ENCODE results near the gene RHOH.

DNA sequence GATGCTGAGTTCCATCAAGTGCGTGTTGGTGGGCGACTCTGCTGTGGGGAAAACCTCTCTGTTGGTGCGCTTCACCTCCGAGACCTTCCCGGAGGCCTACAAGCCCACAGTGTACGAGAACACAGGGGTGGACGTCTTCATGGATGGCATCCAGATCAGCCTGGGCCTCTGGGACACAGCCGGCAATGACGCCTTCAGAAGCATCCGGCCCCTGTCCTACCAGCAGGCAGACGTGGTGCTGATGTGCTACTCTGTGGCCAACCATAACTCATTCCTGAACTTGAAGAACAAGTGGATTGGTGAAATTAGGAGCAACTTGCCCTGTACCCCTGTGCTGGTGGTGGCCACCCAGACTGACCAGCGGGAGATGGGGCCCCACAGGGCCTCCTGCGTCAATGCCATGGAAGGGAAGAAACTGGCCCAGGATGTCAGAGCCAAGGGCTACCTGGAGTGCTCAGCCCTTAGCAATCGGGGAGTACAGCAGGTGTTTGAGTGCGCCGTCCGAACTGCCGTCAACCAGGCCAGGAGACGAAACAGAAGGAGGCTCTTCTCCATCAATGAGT, 46.6 kb downstream of the RHOH start:
- TF ChIP-seq, protein P1, sequence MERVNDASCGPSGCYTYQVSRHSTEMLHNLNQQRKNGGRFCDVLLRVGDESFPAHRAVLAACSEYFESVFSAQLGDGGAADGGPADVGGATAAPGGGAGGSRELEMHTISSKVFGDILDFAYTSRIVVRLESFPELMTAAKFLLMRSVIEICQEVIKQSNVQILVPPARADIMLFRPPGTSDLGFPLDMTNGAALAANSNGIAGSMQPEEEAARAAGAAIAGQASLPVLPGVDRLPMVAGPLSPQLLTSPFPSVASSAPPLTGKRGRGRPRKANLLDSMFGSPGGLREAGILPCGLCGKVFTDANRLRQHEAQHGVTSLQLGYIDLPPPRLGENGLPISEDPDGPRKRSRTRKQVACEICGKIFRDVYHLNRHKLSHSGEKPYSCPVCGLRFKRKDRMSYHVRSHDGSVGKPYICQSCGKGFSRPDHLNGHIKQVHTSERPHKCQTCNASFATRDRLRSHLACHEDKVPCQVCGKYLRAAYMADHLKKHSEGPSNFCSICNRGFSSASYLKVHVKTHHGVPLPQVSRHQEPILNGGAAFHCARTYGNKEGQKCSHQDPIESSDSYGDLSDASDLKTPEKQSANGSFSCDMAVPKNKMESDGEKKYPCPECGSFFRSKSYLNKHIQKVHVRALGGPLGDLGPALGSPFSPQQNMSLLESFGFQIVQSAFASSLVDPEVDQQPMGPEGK (CRISPR knock-in tag; IDR thresholded peaks at IDR 0.05; ENCODE audit: borderline replicate concordance): no peak
- TF ChIP-seq CSDC2 (CRISPR knock-in tag; IDR thresholded peaks at IDR 0.05) (no peak), ZFP30 (CRISPR knock-in tag; IDR thresholded peaks at IDR 0.05) (no peak), ARNTL (CRISPR knock-in tag; IDR thresholded peaks at IDR 0.05; ENCODE audit: borderline replicate concordance, low read depth) (no peak), ZC3H10 (CRISPR knock-in tag; IDR thresholded peaks at IDR 0.05) (no peak), TCF4 (CRISPR knock-in tag; IDR thresholded peaks at IDR 0.05; ENCODE audit: borderline replicate concordance) (no peak)
- TF ChIP-seq, protein P2, sequence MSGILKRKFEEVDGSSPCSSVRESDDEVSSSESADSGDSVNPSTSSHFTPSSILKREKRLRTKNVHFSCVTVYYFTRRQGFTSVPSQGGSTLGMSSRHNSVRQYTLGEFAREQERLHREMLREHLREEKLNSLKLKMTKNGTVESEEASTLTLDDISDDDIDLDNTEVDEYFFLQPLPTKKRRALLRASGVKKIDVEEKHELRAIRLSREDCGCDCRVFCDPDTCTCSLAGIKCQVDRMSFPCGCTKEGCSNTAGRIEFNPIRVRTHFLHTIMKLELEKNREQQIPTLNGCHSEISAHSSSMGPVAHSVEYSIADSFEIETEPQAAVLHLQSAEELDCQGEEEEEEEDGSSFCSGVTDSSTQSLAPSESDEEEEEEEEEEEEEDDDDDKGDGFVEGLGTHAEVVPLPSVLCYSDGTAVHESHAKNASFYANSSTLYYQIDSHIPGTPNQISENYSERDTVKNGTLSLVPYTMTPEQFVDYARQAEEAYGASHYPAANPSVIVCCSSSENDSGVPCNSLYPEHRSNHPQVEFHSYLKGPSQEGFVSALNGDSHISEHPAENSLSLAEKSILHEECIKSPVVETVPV (CRISPR knock-in tag; IDR thresholded peaks at IDR 0.05): no peak

Data from SK-N-SH treated with all-trans-retinoic acid at 6 μM for 48 hours (cell line).